Measurements from ENCODE around the gene EIF6. TPM values are rescaled to one million over a fixed set of nuclear protein-coding genes. Genes with fewer than 3 reads are reported as not detected.

EIF6 gene
- total and polyA plus RNA-seq, 2 of the 8 experiments (the other 6 are each of a cell fraction or from before 2014, with no cell fraction given) = 184 to 319 TPM

GRCh38 chr20:35243317-35243716, 41.3 kb downstream of the EIF6 start:
- no peak overlapping the region for H3K9ac ChIP-seq (replicated peaks in 1 of 4; ENCODE audit: extremely low read depth in 1 of 4, low read depth in 3 of 4, low read length in 3 of 4)
- FAIRE-seq = no peak
- CTCF ChIA-PET (ENCODE audit: partially characterized antibody) = interaction anchor here (1.4 kb wide), 1 partner anchor 16 kb away, joined by 3 read pairs; no protein-coding TSS in a partner anchor
- TF ChIP-seq USF2 (IDR thresholded peaks at IDR 0.05; ENCODE audit: low read length) (no peak), BCL11A (IDR thresholded peaks at IDR 0.05; ENCODE audit: low read depth in 2 of 2, low read length in 2 of 2) (no peak), SIN3A (conservative IDR thresholded peaks at IDR 0.05 in 1 of 2, IDR thresholded peaks at IDR 0.05 in 1 of 2; ENCODE audit: low read depth in 1 of 2, low read length in 2 of 2) (no peak), TAF1 (IDR thresholded peaks at IDR 0.05; ENCODE audit: low read depth, low read length) (no peak), E2F6 (IDR thresholded peaks at IDR 0.05) (no peak), ZNF274 (IDR thresholded peaks at IDR 0.05; ENCODE audit: borderline replicate concordance, extremely low read depth, low read length) (no peak), TAF7 (optimal IDR thresholded peaks at IDR 0.05; ENCODE audit: borderline replicate concordance, low read depth, low read length) (no peak), SRF (IDR thresholded peaks at IDR 0.05; ENCODE audit: low read depth, low read length) (no peak), HDAC2 (IDR thresholded peaks at IDR 0.05; ENCODE audit: borderline replicate concordance in 1 of 2, low read depth in 2 of 2, low read length in 2 of 2) (no peak)

More at GRCh38 chr20:35243317-35243716, 41.3 kb downstream of the EIF6 start:
- Histone ChIP-seq H3K4me3 (ENCODE audit: extremely low read depth in 1 of 4, insufficient read depth in 2 of 4, low read depth in 3 of 4, low read length in 4 of 4) (no peak overlapping the region), H3K4me2 (ENCODE audit: insufficient read depth in 1 of 2, low read depth in 2 of 2, low read length in 2 of 2) (no peak overlapping the region), H2BK20ac (ENCODE audit: low read length) (no peak overlapping the region), H2BK120ac (replicated peaks; ENCODE audit: low read depth, low read length) (no peak overlapping the region), H4K5ac (ENCODE audit: insufficient read length, low read depth, low read length) (no peak overlapping the region), H3K27me3 (replicated peaks in 1 of 4; ENCODE audit: control insufficient read depth in 3 of 4, extremely low read depth in 1 of 4, insufficient read depth in 3 of 4, low read length in 3 of 4) (no peaks in the 10 kb centered on the region), H3K9me3 (ENCODE audit: insufficient read depth in 2 of 2, low read depth in 1 of 2, low read length in 1 of 2) (no peaks in the 10 kb centered on the region), H3K23me2 (ENCODE audit: low read depth, low read length) (no peaks in the 10 kb centered on the region; the same call in 1 of the 2 replicates), H3K4me1 (replicated peaks in 1 of 4; ENCODE audit: control insufficient read depth in 3 of 4, insufficient read depth in 4 of 4, low read length in 3 of 4) (peaks cover 2 to 8% (median 3%) of the 10 kb centered on the region in 4 experiments; a peak in 5 of 7 replicates), H4K91ac (replicated peaks; ENCODE audit: insufficient read length, low read length) (no peak overlapping the region), H4K20me1 (replicated peaks in 1 of 2; ENCODE audit: control insufficient read depth in 1 of 2, insufficient read depth in 2 of 2, low read length in 2 of 2) (no peaks in the 10 kb centered on the region), H2AK5ac (ENCODE audit: low read depth, low read length) (no peak overlapping the region), H2BK5ac (ENCODE audit: low read depth, low read length) (no peak overlapping the region), H2BK12ac (ENCODE audit: low read depth, low read length) (no peak overlapping the region), H4K8ac (ENCODE audit: extremely low read depth, insufficient read depth, low read length) (no peak overlapping the region), H3K14ac (ENCODE audit: insufficient read length) (no peak overlapping the region), H3K23ac (ENCODE audit: insufficient read length) (no peak overlapping the region), H2AFZ (ENCODE audit: low read length) (no peak overlapping the region), H3K27ac (ENCODE audit: low read depth, low read length) (no peak overlapping the region), H3K18ac (ENCODE audit: extremely low read depth, low read length) (no peak overlapping the region), H3K4ac (replicated peaks; ENCODE audit: insufficient read length, low read depth, low read length) (no peak overlapping the region), H3K79me2 (ENCODE audit: control insufficient read depth in 1 of 2, insufficient read depth in 2 of 2, low read length in 2 of 2) (no peaks in the 10 kb centered on the region), H3K56ac (replicated peaks; ENCODE audit: insufficient read length, low read depth, low read length) (no peak overlapping the region), H3K79me1 (ENCODE audit: low read depth, low read length) (no peaks in the 10 kb centered on the region), H3K36me3 (ENCODE audit: control insufficient read depth in 2 of 4, insufficient read depth in 4 of 4, low read length in 3 of 4) (peaks cover 0 to 3% (median 0%) of the 10 kb centered on the region in 4 experiments; a peak in 3 of 8 replicates), H2BK15ac (ENCODE audit: low read length) (no peak overlapping the region)
- 64% methylated on average over 2 of the region's 2 CpGs; no CpG with 5 or more reads in 1 of the 2 experiments for WGBS, 2 experiments (ENCODE audit: extremely low coverage in 1 of 2, insufficient coverage in 1 of 2, insufficient read length in 1 of 2, insufficient replicate concordance in 2 of 2, low coverage in 1 of 2, low lambda C conversion rate in 2 of 2, missing lambda C conversion rate in 1 of 2)
- DNase-seq (ENCODE audit: low read depth in 1 of 2, low spot score in 2 of 2) = no peak
- POLR2A ChIA-PET (ENCODE audit: partially characterized antibody) = interaction anchor here (3.8 kb wide), 1 partner anchor 21 kb away, joined by 17 read pairs; no protein-coding TSS in a partner anchor

All from H1 (cell line).